NCI-H1048 (cell line): ENCODE data around the gene TF.

ENCODE experiments used
- DNase-seq: peaks from one replicate; lab custom pipeline; 2025; lab: John Stamatoyannopoulos, UW

Gene TF

GRCh38 chr3:133747373-133747772 is 1.2 kb downstream of the TF start:
- no peak for DNase-seq

GRCh38 chr3:133747907-133748639 is 1.9 kb downstream of the TF start:
- no peak for DNase-seq

- no peak for DNase-seq
Observed at GRCh38 chr3:133749427-133750258, 3.5 kb downstream of the TF start.

GRCh38 chr3:133750259-133750656 is 4.1 kb downstream of the TF start:
- no peak for DNase-seq

GRCh38 chr3:133753107-133753778 is 7.0 kb downstream of the TF start:
- no peak for DNase-seq

GRCh38 chr3:133753779-133754164 is 7.6 kb downstream of the TF start:
- DNase-seq: no peak

GRCh38 chr3:133754455-133754854 is 8.3 kb downstream of the TF start:
- DNase-seq: no peak

GRCh38 chr3:133754973-133755828 is 9.0 kb downstream of the TF start:
- no peak for DNase-seq

- DNase-seq: no peak
Observed at GRCh38 chr3:133756716-133757694, 10.8 kb downstream of the TF start.

- no peak for DNase-seq
Observed at GRCh38 chr3:133757701-133758567, 11.7 kb downstream of the TF start.

GRCh38 chr3:133758568-133758928 is 12.4 kb downstream of the TF start:
- no peak for DNase-seq

GRCh38 chr3:133758964-133759739 is 13.0 kb downstream of the TF start:
- no peak for DNase-seq

GRCh38 chr3:133759740-133760305 is 13.6 kb downstream of the TF start:
- DNase-seq: no peak

- DNase-seq: no peak
Observed at GRCh38 chr3:133760916-133761315, 14.7 kb downstream of the TF start.

- no peak for DNase-seq
Observed at GRCh38 chr3:133761605-133762484, 15.7 kb downstream of the TF start.

- no peak for DNase-seq
Observed at GRCh38 chr3:133762539-133762938, 16.3 kb downstream of the TF start.

GRCh38 chr3:133763797-133764683 is 17.8 kb downstream of the TF start:
- DNase-seq: no peak
